ENCODE results near the gene SIN3B.

GRCh38 chr19:16834747-16835146 lies 5.5 kb downstream of the SIN3B start:
- TF ChIP-seq CTCF (IDR thresholded peaks at IDR 0.05 in 2 of 3, conservative IDR thresholded peaks at IDR 0.05 in 1 of 3; ENCODE audit: insufficient read depth in 2 of 3, low read depth in 1 of 3, low read length in 3 of 3) = no peak
- no peak for TF ChIP-seq FOXP1 (CRISPR knock-in tag; IDR thresholded peaks at IDR 0.05)
- TF ChIP-seq SMAD4 (CRISPR knock-in tag; conservative IDR thresholded peaks at IDR 0.05) = no peak
- no peak for TF ChIP-seq REST (IDR thresholded peaks at IDR 0.05; ENCODE audit: borderline replicate concordance)
- TF ChIP-seq REST (CRISPR knock-in tag; IDR thresholded peaks at IDR 0.05; ENCODE audit: low read depth) = no peak
- no peak for TF ChIP-seq RAD21 (CRISPR knock-in tag; conservative IDR thresholded peaks at IDR 0.05 in 1 of 2, IDR thresholded peaks at IDR 0.05 in 1 of 2)
- TF ChIP-seq ZNF124 (CRISPR knock-in tag; IDR thresholded peaks at IDR 0.05) = no peak
- TF ChIP-seq ARNT (IDR thresholded peaks at IDR 0.05) = no peak
- TF ChIP-seq E2F1 (CRISPR knock-in tag; IDR thresholded peaks at IDR 0.05) = no peak
- TF ChIP-seq POLR2AphosphoS5 (IDR thresholded peaks at IDR 0.05; ENCODE audit: control insufficient read depth, insufficient read depth, low read depth, low read length) = no peak
- TF ChIP-seq CHD7 (IDR thresholded peaks at IDR 0.05; ENCODE audit: low read depth, low read length) = no peak
